Posterior vena cava (tissue), 2 donors: ENCODE data around the gene MYH11. TPM values are rescaled to one million over a fixed set of nuclear protein-coding genes. Genes with fewer than 3 reads are reported as not detected.

Source experiments
- DNase-seq: peaks from one replicate; pipeline ENCODE4 v3.0.0-alpha.2; 2020; ENCODE audit warnings: low spot score
- intact Hi-C, 2 donors: fragments of 100-400 bp; cut with DNase I; formaldehyde crosslinking; loops; one replicate each; pipeline versions ENCODE4 v1.14.1 to v1.14.2; 2022 to 2023
- total RNA-seq, 2 donors: library from RNA; stranded (reverse); fragmentation: NEBNext Ultra II Directional; extraction: Animal tissue kit (Norgen Biotek cat#: 25700); gene quantifications; one replicate each; pipeline ENCODE4 v1.2.1, GENCODE V29; 2021
- donor health status: DM: yes; HTN: yes; CAD: no.
- donor health status: DM: yes; HTN: yes; CAD: no.

Gene MYH11
- total RNA-seq, 2 donors from 2014 or later = 1,932 to 2,544 TPM

GRCh38 chr16:15788846-15789239, 68.0 kb downstream of the MYH11 start:
- peak; percentile 3 for DNase-seq
- intact Hi-C loops = no loop called here

DNA sequence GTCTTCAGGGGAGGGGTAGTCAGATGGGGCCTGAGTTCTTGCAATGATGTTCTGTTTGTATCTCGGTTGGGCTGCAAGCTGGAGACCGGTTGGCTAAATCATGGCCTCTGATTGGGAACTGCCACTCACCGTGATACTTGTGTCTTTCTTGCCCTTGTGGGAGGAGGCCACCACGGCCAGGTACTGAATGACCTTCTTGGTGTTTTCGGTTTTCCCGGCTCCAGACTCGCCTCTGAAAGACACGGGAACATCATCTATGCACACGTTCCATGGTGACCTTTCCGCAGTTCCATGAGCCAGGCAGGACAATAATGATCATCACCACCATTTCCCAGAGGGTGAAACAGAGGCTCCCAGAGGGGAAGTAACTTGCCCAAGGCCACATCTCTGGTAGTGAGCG, 70.3 kb downstream of the MYH11 start:
- intact Hi-C loops = no loop called here
- peak; percentile 72 for DNase-seq

DNA sequence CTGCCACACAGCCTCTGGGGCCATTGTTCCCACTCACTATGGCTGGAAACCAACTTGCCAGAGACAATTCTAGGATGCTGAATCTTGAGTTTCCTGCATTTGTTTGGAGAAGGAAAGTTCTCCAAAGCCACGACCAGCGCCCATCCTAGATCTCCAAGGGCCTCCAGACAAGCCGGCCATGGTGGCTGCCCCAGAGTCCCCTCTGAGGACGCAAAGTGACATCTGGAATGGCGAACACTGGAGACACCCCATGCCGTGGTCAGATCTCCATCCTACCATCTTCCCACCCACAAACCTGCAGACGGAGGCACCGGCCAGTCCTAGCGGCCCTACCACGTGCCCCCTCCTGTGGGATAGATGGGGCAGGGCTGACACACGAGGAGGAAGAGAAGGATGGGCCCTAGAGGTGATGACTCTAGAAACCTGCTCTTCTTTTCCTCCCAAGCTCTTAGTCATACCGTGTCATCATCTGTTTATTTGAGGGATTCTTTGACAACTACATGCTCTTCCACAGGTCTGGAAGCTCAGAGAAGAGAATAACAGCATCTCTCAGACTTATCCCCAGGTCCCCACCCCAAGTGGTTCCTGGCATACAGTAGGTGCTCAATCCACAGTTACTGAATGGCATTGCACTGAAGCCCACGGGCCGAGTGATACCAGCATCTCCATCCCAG, 71.3 kb downstream of the MYH11 start:
- intact Hi-C loops = no loop called here
- DNase-seq = peak; percentile 60

- intact Hi-C loops = no loop called here
- DNase-seq = peak; percentile 30
These were observed 72.8 kb downstream of the MYH11 start for GRCh38 chr16:15783985-15784384.

- intact Hi-C loops = no loop called here
- DNase-seq = no peak
These were observed 74.1 kb downstream of the MYH11 start for GRCh38 chr16:15782573-15783365.

- no peak for DNase-seq
- intact Hi-C loops = no loop called here
These were observed 75.2 kb downstream of the MYH11 start for GRCh38 chr16:15781650-15782049.

- no peak for DNase-seq
- intact Hi-C loops = no loop called here
These were observed 76.0 kb downstream of the MYH11 start for GRCh38 chr16:15780805-15781204.

DNA sequence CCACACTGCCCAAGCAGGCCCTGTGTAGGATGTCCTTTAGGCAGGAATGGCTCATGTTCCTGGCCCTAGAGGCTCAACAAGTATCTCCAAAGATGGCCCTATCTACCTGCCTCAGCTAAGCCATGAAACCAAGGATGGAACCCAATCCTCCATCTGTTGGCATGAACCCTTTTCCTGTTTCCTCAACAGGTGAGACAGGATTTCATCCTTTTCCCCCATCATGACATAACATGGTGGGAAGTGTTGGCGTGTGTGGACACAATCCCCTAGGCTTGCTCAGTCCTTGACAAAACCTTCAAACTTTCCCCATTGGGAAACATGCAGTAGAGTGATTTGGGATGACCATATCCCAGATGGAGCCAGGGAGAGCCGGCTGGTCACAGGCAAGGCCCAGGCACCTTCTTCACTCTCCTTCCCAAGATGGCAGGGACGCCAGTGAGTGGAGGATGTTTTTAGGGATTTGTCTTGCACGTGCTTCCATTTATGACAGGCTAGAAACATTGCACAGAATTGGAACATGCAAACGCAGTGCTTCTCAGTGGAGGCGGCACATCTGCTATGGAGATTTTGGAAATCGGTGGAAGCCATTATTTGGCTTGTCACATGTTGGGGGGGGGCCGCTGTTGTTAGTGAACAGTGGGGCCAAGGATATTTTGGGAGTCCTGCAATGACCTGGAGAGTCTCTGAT, 77.0 kb downstream of the MYH11 start:
- no peak for DNase-seq
- intact Hi-C loops = no loop called here

GRCh38 chr16:15778999-15779614, 77.7 kb downstream of the MYH11 start:
- intact Hi-C loops = no loop called here
- no peak for DNase-seq

GRCh38 chr16:15778204-15778743, 78.6 kb downstream of the MYH11 start:
- intact Hi-C loops = no loop called here
- no peak for DNase-seq

DNA sequence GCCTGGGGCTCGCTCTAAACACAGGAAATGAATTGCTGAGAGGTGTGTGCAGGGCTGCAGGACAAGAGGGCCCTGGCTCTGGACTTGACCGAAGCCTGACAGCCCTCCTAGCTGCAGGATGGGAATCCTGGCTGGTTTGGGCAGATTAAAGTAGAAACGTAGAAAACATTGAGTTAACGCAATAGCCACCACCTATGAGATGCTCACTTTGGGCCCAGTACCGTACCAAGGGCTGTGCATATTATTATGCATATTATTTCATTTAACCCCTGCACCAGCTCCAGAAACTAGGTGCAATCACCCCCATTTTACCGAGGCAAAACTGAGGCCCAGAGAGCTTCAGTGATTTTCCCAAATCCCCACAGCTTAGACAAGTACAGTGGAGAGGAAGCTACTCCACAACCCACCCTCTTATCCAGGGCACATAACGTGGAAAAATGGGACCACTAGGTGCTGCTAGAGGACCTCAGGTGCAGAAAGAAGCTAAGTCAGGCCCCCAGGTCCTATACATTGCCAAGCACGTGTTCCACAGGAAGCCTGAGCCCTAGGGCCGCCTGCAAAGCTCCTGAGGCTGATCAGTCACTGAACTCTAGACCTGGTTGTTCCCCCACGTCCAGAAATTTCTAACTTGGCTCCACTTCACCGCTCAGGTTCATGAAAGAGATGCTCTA, 79.2 kb downstream of the MYH11 start:
- no peak for DNase-seq
- intact Hi-C loops = no loop called here

DNA sequence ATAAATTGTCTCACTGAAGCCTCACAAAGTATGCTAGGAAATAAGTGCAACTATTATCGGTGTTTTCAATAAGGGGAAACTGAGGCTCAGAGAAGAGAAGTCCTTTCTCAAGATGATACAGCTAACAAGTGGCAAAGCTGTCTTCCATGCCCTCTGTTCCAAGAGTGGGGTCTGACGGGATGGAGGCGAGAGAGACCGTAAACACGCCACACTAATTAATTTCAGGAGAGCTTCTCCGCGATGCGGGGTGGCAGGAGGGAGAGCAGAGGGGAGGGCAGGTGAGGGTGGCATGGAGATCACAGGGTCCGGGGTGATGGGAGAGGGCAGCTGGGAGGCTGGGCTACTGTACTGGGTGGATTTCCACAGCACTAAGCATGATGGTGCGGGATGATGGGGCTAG, 80.3 kb downstream of the MYH11 start:
- no peak for DNase-seq
- intact Hi-C loops = no loop called here

DNA sequence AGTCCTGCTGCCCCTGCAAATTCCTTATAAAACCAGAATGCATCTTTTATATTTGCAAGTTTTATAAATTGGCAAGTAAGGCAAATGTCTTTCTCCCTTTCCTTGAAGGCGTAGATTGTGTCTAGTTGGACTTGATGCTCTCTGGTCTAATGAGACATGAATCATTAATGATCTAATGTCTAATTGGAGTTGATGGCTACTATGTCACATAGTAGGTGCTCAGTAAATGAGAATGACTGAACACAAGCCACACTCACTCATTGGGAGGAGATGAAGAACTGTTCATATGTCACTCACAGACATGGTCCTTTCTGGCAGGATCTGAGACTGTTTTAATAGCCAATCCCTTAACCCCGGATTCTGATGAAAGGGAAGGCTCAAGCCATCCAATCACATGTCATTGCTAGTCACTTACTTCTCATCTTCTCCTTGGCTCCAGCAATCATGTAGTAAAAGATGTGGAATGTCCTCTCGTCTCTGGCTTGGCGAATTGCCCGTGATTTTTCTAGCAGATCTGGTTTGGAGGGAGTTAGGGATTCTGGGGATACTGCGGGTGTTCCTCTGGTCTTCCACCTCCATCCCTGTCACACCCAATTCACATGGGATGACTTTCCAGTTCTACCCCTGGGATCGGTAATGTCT, 81.0 kb downstream of the MYH11 start:
- DNase-seq = no peak
- intact Hi-C loops = no loop called here

- intact Hi-C loops = no loop called here
- no peak for DNase-seq
These were observed 81.6 kb downstream of the MYH11 start for GRCh38 chr16:15775209-15775608.

DNA sequence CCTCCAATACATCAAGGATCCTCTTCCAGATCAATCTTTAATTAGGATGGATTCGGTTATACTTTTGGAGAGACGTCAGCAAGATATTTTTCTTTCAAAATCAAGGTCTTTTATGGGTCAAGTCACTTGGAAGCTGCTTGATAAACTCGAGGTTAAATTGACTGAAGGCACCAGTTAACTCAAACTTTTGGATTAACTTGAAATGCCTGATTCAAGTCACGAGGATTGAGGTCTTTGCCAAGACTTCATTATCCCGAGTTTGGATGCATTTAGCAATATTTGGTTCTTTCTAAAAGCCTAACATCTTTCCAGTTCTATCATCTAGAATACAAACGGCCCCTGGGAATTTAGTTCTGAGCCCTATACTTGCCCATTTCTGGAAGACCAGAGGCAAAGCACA, 82.9 kb downstream of the MYH11 start:
- intact Hi-C loops = loop anchor here in 1 of 2 donors (5.0 kb wide), 1 partner anchor 353 kb away; no protein-coding TSS in a partner anchor
- DNase-seq = no peak

DNA sequence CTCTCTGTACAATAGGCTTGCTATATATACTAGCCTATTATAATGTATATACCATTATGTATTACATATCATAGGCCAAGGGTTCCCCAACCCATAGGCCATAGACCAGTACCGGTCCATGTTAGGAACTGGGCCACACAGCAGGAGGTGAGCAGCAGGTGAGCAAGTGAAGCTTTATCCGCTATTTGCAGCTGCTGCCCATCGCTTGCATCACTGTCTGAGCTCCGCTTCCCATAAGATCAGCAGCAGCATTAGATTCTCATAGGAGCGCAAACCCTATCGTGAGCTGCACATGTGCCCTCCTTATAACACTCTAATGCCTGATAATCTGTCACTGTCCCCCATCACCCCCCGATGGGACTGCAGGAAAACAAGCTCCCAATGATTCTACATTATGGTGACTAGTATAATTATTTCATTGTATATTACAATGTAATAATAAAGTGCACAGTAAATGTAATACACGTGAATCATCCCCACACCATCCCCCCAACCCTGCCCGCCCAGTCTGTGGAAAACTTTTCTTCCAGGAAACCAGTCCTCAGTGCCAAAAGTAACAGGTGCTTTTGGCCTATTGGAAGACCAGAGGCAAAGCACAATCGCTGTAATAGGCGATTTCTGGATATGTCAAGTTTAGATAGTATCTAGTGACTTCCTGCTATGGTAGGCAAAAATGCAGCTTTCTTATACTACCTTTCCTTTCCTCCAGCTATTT, 84.1 kb downstream of the MYH11 start:
- DNase-seq = no peak
- intact Hi-C loops = loop anchor here in 1 of 2 donors (5.0 kb wide), 1 partner anchor 355 kb away; no protein-coding TSS in a partner anchor

DNA sequence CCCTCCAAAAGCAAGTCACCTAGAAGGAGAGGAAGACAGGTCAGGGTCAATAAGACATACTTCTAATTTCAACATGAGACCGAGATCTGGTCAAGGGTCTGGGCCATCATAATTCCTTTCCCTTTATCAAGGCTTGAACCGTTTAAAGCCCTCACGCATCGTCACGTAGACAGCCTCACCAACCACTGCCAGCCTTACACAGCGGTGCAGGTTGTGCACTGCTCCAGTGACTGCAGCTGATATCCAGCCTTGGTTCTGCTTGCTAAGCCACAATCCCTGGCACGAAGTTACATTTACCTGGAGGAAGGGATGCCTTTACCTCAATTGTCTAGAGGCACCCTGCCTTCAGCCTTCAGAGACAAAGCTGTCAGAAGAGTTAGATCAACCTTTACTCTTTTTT, 85.1 kb downstream of the MYH11 start:
- intact Hi-C loops = loop anchor here in 1 of 2 donors (5.0 kb wide), 1 partner anchor 356 kb away; no protein-coding TSS in a partner anchor
- no peak for DNase-seq

DNA sequence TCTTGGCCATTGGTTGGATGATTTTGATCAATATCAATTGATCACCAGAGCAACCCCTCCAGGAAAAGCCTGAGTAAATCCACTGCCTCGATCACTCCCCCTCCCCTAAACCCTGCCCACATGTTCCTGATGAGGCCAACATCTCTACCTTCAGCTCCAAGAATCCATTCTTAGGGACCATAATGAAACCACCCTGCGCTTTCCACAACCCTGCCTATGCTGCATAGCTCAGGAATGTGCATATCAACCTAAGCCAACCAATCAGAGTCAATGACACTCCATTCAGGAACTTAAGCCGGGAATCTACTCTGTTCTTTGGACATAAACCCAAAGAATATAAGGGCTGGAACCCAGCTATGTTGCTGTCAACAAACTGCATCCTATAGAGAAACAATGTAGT, 86.3 kb downstream of the MYH11 start:
- DNase-seq = no peak
- intact Hi-C loops = loop anchor here in 1 of 2 donors (5.0 kb wide), 1 partner anchor 357 kb away; no protein-coding TSS in a partner anchor
